SK-N-SH (cell line): ENCODE data around the gene NSUN4.
"Not testable (repeated sequence)": the region's sequence is repeated elsewhere in the genome, so short reads cannot be mapped to it uniquely, and the experiment has no call there.

Source experiments
- CTCF ChIP-seq: fragments of 200-600 bp; sonication (generic); IDR thresholded peaks from 2 replicates; pipeline ENCODE4 v1.6.1; 2017; ENCODE audit warnings: antibody characterized with exemption, mild to moderate bottlenecking, moderate library complexity
- EP300 ChIP-seq, 2 experiments: IDR thresholded peaks; 2 replicates each; pipeline versions ENCODE4 v1.4.0 to v1.6.1; 2012; ENCODE audit warnings: borderline replicate concordance in 1 of 2, low read depth in 1 of 2, low read length in 1 of 2
- GABPA ChIP-seq: IDR thresholded peaks from 2 replicates; pipeline ENCODE4 v1.4.0; 2012; ENCODE audit warnings: low read depth, mild to moderate bottlenecking
- POLR2AphosphoS5 ChIP-seq: IDR thresholded peaks from 2 replicates; pipeline ENCODE4 v1.6.1; 2012; ENCODE audit warnings: low read depth, low read length
- TCF12 ChIP-seq: IDR thresholded peaks from 2 replicates; pipeline ENCODE4 v1.4.0; 2012
- TEAD4 ChIP-seq: IDR thresholded peaks from 2 replicates; pipeline ENCODE4 v1.4.0; 2012; ENCODE audit warnings: mild to moderate bottlenecking, borderline replicate concordance; ENCODE audit not compliant: insufficient read depth
- YY1 ChIP-seq: IDR thresholded peaks from 2 replicates; pipeline ENCODE4 v1.4.0; 2012; ENCODE audit warnings: low read depth, mild to moderate bottlenecking
- ZBTB33 ChIP-seq: IDR thresholded peaks from 2 replicates; pipeline ENCODE4 v1.4.0; 2012; ENCODE audit warnings: low read depth, borderline replicate concordance

DNA sequence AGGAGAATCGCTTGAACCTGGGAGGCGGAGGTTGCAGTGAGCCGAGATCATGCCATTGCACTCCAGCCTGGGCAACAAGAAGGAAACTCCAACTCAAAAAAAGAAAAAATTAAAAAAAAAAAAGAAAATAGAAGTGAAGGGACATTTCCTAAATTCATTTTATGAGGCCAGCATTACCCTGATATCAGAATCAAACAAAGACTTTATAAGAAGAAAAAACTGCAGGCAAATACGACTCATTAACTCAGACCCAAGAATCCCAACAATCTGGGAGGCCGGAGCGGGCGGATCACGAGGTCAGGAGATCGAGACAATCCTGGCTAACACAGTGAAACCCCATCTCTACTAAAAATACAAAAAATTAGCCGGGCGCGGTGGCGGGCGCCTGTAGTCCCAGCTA lies 3.2 kb upstream of the NSUN4 start:
- not testable (repeated sequence) for TF ChIP-seq CTCF; EP300 (IDR thresholded peaks at IDR 0.05; ENCODE audit: borderline replicate concordance in 1 of 2, low read depth in 1 of 2, low read length in 1 of 2); YY1; POLR2AphosphoS5; GABPA; ZBTB33; TCF12; TEAD4
